Activated naive CD4-positive, alpha-beta T cell (primary cell): Measurements from ENCODE around the gene FHDC1.
"Not testable (repeated sequence)": the region's sequence is repeated elsewhere in the genome, so short reads cannot be mapped to it uniquely, and the experiment has no call there.

Experiments used
- DNase-seq, 4 experiments: peaks; one replicate each; lab custom pipeline; 2025; lab: John Stamatoyannopoulos, UW

The FHDC1 gene, protein sequence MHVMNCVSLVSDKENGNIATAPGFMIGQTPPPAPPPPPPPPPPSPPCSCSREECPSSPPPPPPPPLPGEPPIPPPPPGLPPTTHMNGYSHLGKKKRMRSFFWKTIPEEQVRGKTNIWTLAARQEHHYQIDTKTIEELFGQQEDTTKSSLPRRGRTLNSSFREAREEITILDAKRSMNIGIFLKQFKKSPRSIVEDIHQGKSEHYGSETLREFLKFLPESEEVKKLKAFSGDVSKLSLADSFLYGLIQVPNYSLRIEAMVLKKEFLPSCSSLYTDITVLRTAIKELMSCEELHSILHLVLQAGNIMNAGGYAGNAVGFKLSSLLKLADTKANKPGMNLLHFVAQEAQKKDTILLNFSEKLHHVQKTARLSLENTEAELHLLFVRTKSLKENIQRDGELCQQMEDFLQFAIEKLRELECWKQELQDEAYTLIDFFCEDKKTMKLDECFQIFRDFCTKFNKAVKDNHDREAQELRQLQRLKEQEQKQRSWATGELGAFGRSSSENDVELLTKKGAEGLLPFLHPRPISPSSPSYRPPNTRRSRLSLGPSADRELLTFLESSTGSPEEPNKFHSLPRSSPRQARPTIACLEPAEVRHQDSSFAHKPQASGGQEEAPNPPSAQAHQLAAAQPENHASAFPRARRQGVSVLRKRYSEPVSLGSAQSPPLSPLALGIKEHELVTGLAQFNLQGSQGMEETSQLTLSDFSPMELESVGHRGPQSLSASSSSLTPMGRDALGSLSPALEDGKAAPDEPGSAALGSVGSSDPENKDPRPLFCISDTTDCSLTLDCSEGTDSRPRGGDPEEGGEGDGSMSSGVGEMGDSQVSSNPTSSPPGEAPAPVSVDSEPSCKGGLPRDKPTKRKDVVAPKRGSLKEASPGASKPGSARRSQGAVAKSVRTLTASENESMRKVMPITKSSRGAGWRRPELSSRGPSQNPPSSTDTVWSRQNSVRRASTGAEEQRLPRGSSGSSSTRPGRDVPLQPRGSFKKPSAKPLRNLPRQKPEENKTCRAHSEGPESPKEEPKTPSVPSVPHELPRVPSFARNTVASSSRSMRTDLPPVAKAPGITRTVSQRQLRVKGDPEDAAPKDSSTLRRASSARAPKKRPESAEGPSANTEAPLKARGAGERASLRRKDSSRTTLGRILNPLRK

DNA sequence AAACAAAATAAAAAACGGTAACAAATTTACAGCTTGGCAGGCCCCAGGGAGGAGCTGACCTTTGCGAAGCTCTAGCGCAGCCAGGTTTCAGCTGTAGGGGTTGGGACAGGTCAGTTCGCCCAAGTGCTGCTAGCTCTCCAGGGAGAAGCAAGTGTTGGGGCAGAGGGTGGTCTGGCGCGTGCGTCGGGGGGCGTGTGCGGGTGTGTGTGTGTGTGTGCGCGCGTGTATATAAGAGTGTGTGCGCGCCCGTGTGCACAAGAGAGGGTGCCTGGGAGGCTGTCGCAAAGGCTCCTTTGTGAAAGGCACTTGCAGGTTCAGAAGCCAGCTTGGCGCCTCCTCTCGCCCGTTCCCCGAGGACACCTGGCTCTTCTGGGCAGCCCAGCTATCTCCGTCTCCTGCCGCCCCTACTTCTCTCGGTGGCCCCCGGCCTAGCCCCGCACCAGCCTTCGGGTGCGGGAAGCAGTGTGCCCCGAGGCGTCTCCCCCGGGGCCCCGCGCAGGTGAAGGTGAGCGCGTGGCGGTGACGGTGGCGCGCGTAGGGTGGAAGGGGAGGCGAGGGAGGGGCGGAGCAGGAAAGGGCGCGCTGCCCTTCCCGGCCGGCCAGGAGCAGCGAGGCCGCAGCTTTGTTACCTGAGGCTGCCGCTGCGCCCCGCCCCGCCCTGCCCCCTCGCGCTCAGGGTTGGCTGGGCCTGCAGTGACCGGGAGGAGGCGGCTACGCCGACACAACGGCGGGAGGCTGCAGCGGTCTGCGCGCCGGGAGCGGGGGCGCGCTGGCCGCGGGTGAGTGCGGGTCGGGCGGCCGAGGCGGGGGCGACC is at the start of gene FHDC1:
TSS of gene FHDC1 (plus strand) at position 693 of the 815 bp plus-strand sequence. CDS start 6,735 bp downstream, outside the sequence.
- no peak for DNase-seq

DNA sequence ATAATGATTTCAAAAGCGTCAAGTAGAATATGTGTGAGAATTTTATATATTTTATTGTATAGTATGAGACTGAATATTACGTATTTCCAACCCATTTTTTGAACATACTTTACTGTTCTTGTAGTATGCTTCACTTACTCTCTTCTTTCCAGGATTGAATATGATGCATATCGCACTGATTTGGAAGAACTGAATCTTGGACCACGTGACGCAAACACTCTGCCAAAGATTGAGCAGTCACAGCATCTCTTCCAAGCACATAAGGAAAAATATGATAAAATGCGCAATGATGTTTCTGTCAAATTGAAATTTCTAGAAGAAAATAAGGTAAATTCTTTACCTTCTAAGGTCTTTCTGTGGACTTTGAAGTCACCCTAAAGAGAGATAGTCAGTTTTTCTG is 48.1 kb upstream of the FHDC1 start:
- no peak for DNase-seq

DNA sequence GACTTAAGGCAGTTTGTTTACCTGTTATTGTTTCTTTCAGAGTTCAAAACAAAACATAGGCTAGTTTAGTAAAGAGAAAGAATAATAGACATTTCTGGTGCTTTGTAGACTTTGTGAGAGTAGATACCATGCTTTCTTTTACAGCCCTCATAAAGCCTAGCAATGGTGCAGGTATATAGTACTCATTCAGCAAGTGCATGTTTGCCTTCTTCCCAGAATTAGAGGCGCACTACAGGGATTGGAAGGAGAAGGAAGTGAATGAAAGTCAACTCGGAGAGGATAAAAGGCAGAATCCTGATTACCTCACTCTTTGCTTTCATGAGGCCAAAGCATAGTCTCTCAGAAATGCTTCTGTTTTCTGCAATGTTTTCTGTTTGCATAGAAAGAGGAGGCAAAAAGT is 43.1 kb upstream of the FHDC1 start:
- DNase-seq, result no peak

DNA sequence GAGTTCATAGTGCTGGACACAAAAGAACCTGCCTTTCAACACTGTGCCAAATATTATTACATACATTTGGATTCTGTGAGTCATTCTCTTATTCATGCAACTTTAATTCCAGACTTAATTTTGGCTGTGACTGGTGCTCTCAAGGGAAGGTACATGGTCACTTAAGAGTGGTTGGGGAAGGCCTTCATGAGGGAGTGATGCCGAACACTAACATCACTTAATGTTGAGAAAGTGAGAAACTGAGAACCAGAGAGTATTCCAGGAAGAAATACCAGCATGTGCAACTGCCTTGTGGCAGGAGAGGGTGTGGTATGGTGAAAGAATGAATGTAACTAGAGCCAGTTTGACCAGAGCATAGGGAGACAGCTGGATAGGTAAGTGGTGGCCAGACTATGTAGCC is 41.5 kb upstream of the FHDC1 start:
- no peak for DNase-seq

DNA sequence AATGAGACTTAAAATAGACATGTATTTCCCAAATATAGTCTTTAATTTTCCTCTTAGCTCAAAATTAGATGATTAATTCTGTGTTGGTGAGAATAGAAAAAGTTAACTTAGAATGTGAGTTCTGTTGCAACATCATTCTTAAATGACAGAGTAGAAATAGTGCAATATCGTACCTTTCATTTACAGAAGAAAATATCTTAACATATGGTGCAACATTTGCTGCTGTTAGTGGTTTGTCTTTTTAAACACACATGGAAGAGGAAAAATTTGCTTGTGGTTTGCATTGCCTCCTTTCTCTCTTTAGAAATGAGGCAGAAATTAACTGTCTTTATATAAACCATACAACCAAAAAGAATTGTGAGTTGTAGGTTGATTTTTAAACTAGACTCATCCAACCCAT is 39.3 kb upstream of the FHDC1 start:
- no peak for DNase-seq

DNA sequence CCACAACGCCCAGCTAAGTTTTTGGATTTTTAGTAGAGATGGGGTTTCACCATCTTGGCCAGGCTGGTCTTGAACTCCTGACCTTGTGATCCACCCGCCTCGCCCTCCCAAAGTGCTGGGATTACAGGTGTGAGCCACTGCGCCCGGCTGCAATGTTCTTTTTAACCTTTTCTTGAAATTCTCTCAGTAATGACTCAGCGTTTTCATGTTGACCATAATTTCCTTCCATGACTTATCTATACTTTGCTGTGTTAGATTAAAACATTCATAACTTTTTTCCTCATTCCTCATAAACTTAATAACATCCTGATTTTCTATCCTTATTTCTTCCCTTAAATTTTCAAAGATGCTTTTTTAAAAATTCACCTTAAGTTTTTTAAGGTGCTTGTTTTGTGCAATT is 38.0 kb upstream of the FHDC1 start:
- DNase-seq, result not testable (repeated sequence)

DNA sequence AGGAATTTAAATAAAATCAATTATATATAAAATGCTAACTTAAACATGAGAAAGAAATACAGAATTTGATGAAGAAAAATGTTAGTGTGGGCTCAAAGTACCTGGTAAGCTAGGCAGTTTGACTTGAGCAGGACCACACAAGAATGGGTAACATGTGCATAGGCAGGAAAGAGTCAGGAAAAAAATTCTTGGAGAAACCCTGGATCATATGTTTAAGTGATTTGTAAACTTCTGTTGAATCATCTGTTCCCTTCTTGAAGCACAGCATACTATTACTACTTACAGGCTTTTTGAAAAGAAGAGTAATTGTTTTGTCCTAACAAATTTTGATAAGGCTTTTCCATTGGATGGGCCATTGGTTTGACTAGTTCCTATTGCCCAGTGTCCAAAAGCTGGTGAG is 37.5 kb upstream of the FHDC1 start:
- no peak for DNase-seq

DNA sequence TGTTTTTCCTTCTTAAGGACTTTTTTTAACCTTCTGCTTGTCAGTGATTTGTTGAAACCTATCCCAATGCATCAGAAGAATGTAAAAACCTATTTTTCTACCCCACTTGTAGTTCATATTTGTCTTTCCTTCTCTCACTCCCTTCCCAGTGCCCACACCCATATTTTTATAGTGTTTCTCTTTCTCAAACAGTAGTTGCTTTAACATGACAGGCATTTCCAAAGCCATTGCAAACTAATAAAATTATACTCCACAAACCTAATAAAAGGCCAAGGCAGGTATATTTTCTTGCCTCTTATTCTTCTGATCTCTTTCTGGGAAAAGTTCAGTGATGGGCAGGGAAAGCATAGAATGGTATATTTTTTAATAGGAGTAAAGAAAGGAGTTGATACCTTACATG is 35.7 kb upstream of the FHDC1 start:
- DNase-seq, result no peak

DNA sequence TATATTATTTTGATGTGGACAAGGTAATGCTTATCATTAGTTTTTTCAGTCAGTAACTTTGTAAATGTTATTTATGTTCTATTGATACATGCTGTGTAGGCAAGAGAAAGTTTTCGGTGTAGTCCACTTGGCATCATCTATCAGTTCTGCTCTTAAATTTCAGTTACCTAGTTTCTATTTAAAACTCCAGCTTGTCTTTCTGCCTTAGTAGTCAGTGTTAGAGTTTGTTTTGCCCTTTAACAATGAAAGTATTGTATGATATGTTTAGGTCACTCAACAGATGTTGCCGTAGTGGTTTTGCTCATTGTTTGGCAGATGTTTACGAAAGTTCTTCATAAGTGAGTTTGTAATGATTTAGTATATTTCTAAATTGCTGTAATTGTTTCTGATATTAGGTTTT is 34.9 kb upstream of the FHDC1 start:
- no peak for DNase-seq

DNA sequence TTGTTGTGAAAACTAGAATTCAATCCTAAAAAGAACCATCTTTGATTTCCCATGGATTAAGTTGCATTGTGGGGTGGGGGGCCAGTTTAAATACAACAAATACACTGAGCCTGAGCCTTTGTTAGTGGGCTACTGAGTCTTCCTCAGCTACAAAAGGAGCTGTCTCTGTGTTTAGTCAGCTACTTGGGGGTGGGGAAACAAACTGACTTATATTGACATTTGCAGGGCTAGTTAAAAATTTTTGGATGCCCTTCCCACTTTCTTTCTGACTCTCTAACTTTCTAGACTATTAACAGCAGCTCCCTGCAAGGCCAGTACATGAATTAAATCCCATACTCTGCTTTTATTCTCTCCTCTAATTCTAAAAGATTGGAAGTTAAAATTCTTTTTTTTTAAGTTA is 32.5 kb upstream of the FHDC1 start:
- no peak for DNase-seq

DNA sequence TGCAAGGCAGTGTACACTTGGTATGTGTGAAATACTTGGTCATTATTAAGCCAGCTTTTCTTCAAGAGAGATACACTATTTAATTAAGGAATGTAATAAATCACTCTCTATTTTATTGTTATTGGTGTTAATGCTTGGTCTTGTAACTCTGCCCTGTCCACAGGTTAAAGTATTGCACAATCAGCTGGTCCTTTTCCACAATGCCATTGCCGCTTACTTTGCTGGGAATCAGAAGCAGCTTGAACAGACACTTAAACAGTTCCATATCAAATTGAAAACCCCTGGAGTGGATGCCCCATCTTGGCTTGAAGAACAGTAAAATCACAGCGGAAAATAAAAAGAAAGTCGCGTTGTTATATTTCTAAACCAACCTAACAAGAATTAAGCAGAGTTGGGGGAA is 26.2 kb upstream of the FHDC1 start:
- no peak for DNase-seq

DNA sequence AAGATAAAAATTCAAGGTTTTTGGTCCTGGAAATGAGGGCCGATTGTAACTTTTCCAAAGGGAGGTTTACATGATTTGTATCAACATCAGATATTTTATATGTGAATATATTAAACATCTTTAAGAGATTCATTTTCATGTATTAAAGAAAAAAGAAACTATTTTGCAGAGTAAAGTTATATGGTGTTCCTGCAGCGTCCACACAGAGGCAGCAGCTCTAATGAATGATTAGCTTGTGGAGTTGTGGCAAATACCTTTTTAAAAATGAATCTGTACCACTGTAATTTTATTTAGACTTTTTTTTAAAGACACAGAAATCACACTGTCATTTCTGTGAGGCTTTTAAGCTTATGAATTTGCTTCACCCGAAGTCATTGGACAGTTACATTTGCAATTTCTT is 25.6 kb upstream of the FHDC1 start:
- no peak for DNase-seq

DNA sequence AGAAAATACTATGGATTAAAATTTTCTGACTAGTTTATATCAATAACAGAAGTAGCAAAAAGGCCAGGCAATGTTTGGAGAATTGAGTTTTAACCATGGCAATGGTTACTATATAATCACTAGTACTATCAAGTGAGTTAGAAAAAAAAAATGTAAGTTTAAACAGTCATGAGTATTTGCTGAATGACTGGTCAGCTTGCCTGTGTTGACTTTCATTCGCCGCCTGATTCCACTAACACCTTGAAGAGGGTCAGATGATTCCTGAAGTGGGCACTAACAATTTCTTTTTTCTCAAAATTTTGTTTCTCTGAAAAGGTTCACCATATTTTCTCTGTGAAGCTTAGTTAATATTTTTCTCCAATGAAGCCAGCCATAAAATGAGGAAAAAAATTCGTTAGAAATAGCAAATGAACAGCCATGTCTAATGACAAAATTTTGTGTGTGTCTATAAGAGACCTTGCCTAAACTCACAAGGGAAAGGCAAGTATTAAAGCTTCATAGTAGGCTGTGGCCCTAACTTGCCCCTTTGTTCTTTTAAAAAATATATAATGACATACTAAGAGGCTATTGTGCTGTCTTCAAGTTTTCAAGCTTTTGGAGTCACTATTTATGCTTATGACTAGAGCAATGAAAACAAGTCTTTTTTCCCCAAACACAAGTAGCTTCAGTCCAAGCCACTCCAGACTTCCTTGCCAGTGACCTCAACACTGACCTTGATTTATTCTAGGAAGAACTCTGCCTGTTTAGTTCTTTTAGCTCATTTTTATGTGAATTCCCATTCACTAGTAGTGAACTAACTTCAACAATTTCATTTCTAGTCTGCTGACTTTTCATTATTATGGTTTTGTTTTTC is 18.4 kb upstream of the FHDC1 start:
- no peak for DNase-seq

DNA sequence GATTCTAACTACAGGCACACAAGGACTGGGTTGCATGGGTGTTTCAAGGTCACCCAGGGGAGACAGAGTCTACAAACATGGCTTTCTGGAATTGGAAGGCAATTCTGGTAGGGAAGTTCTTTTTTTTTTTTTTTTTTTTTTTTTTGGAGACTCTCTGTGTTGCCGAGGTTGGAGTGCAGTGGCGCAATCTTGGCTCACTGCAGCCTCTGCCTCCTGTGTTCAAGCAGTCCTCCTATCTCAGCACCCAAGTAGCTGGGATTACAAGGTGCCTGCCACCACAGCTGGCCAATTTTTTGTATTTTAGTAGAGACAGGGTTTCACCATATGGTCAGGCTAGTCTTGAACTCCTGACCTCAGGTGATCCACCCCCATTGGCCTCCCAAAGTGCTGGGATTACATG is 16.3 kb upstream of the FHDC1 start:
- no peak for DNase-seq

DNA sequence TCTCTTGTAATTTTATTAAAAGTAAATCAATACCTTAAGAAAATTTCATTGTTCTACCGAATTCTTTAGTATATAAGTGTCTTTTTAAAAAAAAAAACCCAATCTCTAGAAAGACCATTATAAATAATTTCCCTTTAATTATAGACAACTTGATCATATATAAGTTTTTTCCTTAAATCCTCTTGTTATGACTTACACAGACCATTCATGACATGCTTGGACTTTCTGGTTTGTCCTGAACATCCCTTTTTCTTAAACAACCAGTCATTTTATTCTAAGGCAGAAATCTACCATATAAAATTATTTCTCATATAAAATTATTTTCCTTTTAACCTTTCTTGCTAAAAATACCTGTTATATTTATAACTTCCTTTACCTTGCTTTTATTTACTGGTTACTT is 15.4 kb upstream of the FHDC1 start:
- DNase-seq, result no peak

DNA sequence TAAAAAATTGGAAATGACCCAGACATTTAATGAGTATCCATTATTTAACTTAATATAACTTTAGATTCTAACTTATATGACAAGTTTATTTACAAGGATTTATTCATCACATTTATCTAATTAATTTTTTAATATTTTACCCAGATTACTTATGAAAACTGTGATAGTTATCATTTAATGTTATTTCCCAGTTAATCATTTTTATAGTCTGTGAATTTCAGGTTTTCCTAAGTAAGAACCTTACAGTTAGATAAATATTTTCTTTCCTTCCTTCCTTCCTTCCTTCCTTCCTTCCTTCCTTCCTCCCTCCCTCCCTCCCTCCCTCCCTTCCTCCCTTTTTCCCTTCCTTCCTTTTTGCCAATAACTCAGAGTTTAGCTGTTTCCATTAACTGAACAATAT is 14.8 kb upstream of the FHDC1 start:
- DNase-seq, result no peak

DNA sequence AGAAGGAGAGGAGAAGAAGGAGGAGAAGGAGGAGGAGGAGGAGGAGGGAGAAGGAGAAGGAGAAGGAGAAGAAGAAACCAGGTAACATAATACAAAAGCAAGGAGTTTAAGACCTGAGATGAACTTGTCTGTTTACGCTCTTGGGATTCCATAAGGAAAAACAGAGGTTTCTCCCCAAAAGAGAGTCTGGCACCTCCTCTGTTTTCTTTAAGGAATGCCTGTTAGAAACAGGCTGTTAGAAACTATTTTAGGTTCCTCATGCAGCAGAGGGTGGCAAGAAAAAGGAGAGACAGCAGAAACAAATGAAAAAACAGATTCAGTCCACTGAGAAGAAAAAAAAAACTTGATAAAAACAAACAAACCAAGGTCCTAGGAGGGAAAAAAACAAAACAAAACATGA is 10.3 kb upstream of the FHDC1 start:
- DNase-seq, result no peak

DNA sequence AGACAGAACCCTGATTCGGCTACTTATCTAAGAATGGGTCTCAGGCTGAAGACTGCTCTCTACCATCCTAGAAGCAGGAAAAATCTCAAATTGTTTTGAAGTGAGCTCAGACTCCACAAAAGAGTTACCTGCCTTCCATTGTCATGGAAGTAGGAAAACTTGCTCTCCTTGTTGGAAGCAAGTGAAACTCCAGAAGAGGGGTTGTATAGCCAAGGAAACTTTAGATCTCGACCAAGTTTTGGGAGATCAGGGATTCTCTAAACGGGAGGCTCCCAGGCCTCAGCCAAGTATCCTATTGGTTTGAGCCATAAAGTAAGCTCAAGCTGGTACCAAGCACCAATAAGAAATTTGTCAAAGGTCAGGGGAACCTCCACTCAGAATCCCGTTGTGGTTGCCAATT is 9.2 kb upstream of the FHDC1 start:
- DNase-seq, result no peak

DNA sequence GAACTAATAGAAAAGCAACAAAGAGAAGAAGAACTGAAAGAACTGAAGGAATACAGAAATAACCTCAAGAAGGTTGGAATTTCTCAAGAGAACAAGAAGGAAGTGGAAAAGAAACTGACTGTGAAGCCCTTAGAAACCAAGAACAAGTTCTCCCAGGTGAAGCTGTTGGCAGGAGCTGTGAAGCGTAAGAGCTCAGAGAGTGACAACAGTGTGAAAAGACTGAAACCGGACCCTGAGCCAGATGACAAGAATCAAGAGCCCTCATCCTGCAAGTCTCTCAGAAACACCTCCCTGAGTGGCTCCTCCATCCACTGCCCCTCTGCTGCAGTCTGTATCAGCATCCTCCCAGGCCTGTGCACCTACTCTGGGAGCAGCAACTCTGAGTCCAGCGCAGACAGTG is 8.4 kb upstream of the FHDC1 start:
- no peak for DNase-seq

DNA sequence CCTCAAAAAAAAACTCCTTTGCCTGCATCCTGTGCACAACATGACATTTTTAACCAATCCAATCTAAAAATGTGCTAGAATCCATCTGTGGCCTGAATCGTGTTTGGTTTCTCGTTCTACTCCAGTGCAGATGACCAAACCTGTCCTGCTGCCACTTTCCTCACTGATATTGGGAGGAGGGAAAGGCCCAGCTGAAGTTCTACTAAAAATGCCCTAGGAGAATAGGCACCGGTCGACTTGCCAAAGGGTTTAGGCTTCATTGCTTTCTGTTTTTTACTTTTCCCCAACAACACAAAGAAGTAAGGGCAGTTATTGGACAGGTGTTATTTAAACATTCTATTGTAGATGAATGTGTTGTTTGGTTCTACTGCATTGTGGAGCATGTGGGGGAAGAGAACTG is 7.8 kb upstream of the FHDC1 start:
- DNase-seq, result no peak

DNA sequence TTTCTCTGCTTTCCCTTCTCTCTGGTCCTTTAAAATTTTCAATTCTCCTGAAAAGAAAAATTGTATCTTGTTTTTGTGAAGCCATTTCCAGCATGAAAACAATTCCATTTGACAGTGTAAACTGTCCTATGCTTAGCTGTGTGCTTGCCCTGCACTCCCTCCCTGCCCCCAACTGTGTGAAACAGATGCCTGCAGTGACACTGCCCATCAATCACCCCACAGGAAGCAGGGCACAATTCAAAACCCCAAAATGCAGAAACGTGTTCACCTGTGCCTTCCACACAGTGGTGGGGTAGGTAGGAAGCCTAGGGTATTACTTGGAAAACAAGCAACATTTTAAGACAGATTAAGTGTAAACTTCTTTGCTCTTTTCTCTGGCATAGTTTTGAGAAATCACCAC is 6.2 kb upstream of the FHDC1 start:
- DNase-seq, result no peak
